Gastroesophageal sphincter (tissue), 4 donors: ENCODE measurements around the gene UQCC3. TPM values are rescaled to one million over a fixed set of nuclear protein-coding genes. Genes with fewer than 3 reads are reported as not detected.

ENCODE experiments used
- ATAC-seq: fragments of 150-250 bp; one replicate; pipeline ENCODE4 v1.9.1; 2016; ENCODE audit warnings: mild to moderate bottlenecking, moderate library complexity
- H3K27ac ChIP-seq, 4 donors: fragments of 200-600 bp; sonication (generic) in 3 of 4; 1 replicate in 3 of 4; 2 replicates in 1 of 4; pipeline ENCODE4 v1.5.1; 2016 to 2019
- H3K27me3 ChIP-seq: fragments of 200-600 bp; sonication (generic); one replicate; pipeline ENCODE4 v1.5.1; 2019
- H3K36me3 ChIP-seq, 2 donors: fragments of 200-600 bp; sonication (generic); one replicate each; pipeline ENCODE4 v1.5.1; 2019; ENCODE audit warnings: control low read depth in 1 of 2
- H3K4me1 ChIP-seq, 3 donors: fragments of 200-600 bp; sonication (generic); 1 replicate in 2 of 3; 2 replicates in 1 of 3; pipeline ENCODE4 v1.5.1; 2016 to 2019; ENCODE audit warnings: control low read depth in 2 of 3
- H3K4me3 ChIP-seq, 2 donors: fragments of 200-600 bp; sonication (generic); one replicate each; pipeline ENCODE4 v1.5.1; 2019; ENCODE audit warnings: mild to moderate bottlenecking in 1 of 2, moderate library complexity in 1 of 2
- H3K9me3 ChIP-seq, 3 donors: fragments of 200-600 bp; sonication (generic); one replicate each; pipeline ENCODE4 v1.5.1; 2017 to 2019; ENCODE audit warnings: control low read depth in 2 of 3
- CTCF ChIP-seq, 4 experiments: fragments of 200-600 bp in 2 of 4; fragments of 450-650 bp in 2 of 4; sonication (generic) in 1 of 4; IDR thresholded peaks; one replicate each; pipeline ENCODE4 v1.5.1; 2017 to 2019; ENCODE audit warnings: antibody characterized with exemption in 4 of 4, mild to moderate bottlenecking in 2 of 4, moderate library complexity in 2 of 4
- EP300 ChIP-seq: sonication (generic); formaldehyde crosslinking; IDR thresholded peaks from one replicate; pipeline ENCODE4 v1.6.1; 2017; ENCODE audit warnings: antibody characterized with exemption, mild to moderate bottlenecking
- POLR2A ChIP-seq, 2 donors: fragments of 450-650 bp; IDR thresholded peaks; one replicate each; pipeline ENCODE4 v1.6.1; 2017; ENCODE audit warnings: antibody characterized with exemption in 2 of 2, mild to moderate bottlenecking in 2 of 2, moderate library complexity in 1 of 2
- POLR2AphosphoS5 ChIP-seq: sonication (generic); formaldehyde crosslinking; IDR thresholded peaks from one replicate; pipeline ENCODE4 v1.6.1; 2017; ENCODE audit warnings: antibody characterized with exemption
- WGBS, 2 donors: methylation state at CpG; one replicate each; pipeline ENCODE4 v1.1.5; 2018; ENCODE audit warnings: low coverage in 1 of 2; 5-methylcytosine and 5-hydroxymethylcytosine counted together
- total RNA-seq, 4 donors: library from RNA; depleted of rRNA; stranded (reverse); fragments of >200 nt; gene quantifications; one replicate each; pipeline ENCODE4 v1.1.0, GENCODE V29; 2016

Gene UQCC3
- total RNA-seq, 4 donors from 2014 or later = 7.3 to 10.1 (median 8.4) TPM

GRCh38 chr11:62644220-62644619, 27.3 kb upstream of the UQCC3 start:
- Histone ChIP-seq H3K27ac (peak overlapping the region in 1 of 4 donors; percentile 35), H3K4me1 (peaks cover 2 to 38% (median 14%) of the 10 kb centered on the region in 3 donors), H3K4me3 (no peak overlapping the region), H3K36me3 (peaks cover 0 to 54% of the 10 kb centered on the region in 2 donors), H3K9me3 (no peaks in the 10 kb centered on the region), H3K27me3 (no peaks in the 10 kb centered on the region)
- TF ChIP-seq POLR2AphosphoS5 (no peak), CTCF (IDR thresholded peaks at IDR 0.05) (no peak), EP300 (no peak), POLR2A (IDR thresholded peaks at IDR 0.05) (no peak)
- WGBS, 2 donors = 61 to 85% methylated on average over 5 to 8 of the region's 8 CpGs
- ATAC-seq = no peak

- peak overlapping the region in 3 of 4 donors; percentile 94 to 97 (median 94) for H3K27ac ChIP-seq
- TF ChIP-seq CTCF (IDR thresholded peaks at IDR 0.05) (no peak), POLR2AphosphoS5 (no peak), POLR2A (IDR thresholded peaks at IDR 0.05) (no peak), EP300 (no peak)
- H3K4me3 ChIP-seq = peak overlapping the region; percentile 76 to 96
- no peaks in the 10 kb centered on the region for H3K27me3 ChIP-seq
- peaks cover 2 to 38% (median 14%) of the 10 kb centered on the region in 3 donors for H3K4me1 ChIP-seq
- peaks cover 0 to 55% of the 10 kb centered on the region in 2 donors for H3K36me3 ChIP-seq
- no peaks in the 10 kb centered on the region for H3K9me3 ChIP-seq
- WGBS, 2 donors = 14 to 26% methylated on average over 6 to 11 of the region's 11 CpGs
- no peak for ATAC-seq
Measured at GRCh38 chr11:62645671-62645945, 25.9 kb upstream of the UQCC3 start.

- 0% methylated on average over 1 to 5 of the region's 73 CpGs for WGBS, 2 donors
- Histone ChIP-seq H3K4me1 (peaks cover 2 to 44% (median 14%) of the 10 kb centered on the region in 3 donors), H3K27me3 (no peaks in the 10 kb centered on the region), H3K9me3 (no peaks in the 10 kb centered on the region), H3K27ac (peak within 1 kb of the TSS; percentile 81 to 97 (median 94)), H3K36me3 (peaks cover 0 to 55% of the 10 kb centered on the region in 2 donors), H3K4me3 (peak within 1 kb of the TSS; percentile 76 to 96)
- TF ChIP-seq CTCF (IDR thresholded peaks at IDR 0.05) = peak in 2 of 4 experiments; percentile 11 to 12
- TF ChIP-seq POLR2AphosphoS5 = peak; percentile 89
- TF ChIP-seq POLR2A (IDR thresholded peaks at IDR 0.05) = peak; percentile 86 to 87
- TF ChIP-seq EP300 = no peak
- peak; percentile 100 for ATAC-seq
Measured at GRCh38 chr11:62645946-62646824, 25.3 kb upstream of the UQCC3 start, which contains the start of gene GANAB. GANAB (minus strand) TSS chr11:62646613; CDS start chr11:62646599, 14 bp downstream.

- peak overlapping the region in 1 of 2 donors; percentile 96 for H3K4me3 ChIP-seq
- ATAC-seq = no peak
- peaks cover 0 to 53% of the 10 kb centered on the region in 2 donors for H3K36me3 ChIP-seq
- TF ChIP-seq CTCF (IDR thresholded peaks at IDR 0.05) = no peak
- no peak for TF ChIP-seq POLR2A (IDR thresholded peaks at IDR 0.05)
- no peak for TF ChIP-seq POLR2AphosphoS5
- TF ChIP-seq EP300 = no peak
- no peaks in the 10 kb centered on the region for H3K9me3 ChIP-seq
- 0% methylated on average over 3 of the region's 32 CpGs; no CpG with 5 or more reads in 1 of the 2 donors for WGBS, 2 donors
- H3K4me1 ChIP-seq = peaks cover 2 to 52% (median 21%) of the 10 kb centered on the region in 3 donors
- no peaks in the 10 kb centered on the region for H3K27me3 ChIP-seq
- H3K27ac ChIP-seq = peak overlapping the region in 3 of 4 donors; percentile 94 to 97 (median 94)
Measured at GRCh38 chr11:62646825-62647608, 24.5 kb upstream of the UQCC3 start.
